ENCODE results near the gene NFU1.
"Not testable (repeated sequence)": the region's sequence is repeated elsewhere in the genome, so short reads cannot be mapped to it uniquely, and the experiment has no call there.

NFU1 gene

DNA sequence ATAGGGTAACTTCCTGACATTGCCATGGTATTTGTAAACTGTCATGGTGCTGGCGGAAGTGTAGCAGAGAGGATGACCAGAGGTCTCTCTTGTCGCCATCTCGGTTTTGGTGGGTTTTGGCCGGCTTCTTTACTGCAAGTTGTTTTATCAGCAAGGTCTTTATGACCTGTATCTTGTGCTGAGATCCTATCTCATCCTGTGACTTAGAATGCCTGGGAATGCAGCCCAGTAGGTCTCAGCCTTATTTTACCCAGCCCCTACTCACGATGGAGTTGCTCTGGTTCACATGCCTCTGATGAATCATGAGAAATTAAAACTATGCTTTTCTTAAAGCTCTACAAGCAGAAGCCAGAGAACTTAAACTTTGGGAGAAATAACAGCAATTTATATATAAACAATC is 12.7 kb upstream of the NFU1 start:
- no peak for DNase-seq

DNA sequence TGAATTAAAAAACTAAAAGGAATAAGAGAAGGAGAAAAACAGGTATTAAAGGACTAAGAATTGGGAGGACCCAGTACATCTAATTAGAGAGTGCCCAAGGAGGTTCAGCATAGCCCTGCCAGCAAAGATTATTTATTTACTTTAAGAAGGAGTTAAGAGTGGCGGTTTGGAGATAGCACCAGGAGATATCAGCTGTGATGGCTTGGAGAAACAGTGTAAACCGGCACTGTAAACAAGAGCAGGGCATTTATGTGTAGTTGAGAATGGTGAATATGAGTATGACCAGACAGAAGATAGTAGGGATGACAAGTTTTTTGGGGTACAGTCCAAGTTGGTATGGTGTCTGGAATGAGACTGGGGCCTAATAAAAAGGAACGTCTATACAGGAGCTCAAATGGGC is 6.4 kb upstream of the NFU1 start:
- DNase-seq = not testable (repeated sequence)

DNA sequence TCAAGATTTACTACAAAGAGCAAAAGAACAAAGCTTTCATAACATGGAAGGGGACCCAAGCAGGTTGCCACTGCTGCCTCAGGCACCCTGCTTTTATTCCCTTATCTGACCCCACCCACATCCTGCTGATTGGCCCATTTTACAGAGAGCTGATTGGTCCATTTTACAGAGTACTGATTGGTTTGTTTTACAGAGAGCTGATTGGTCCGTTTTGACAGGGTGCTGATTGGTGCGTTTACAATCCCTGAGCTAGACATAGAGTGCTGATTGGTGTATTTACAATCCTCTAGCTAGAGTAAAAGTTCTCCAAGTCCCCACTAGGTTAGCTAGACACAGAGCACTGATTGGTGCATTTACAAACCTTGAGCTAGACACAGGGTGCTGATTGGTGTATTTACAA is 2.3 kb upstream of the NFU1 start:
- not testable (repeated sequence) for DNase-seq

DNA sequence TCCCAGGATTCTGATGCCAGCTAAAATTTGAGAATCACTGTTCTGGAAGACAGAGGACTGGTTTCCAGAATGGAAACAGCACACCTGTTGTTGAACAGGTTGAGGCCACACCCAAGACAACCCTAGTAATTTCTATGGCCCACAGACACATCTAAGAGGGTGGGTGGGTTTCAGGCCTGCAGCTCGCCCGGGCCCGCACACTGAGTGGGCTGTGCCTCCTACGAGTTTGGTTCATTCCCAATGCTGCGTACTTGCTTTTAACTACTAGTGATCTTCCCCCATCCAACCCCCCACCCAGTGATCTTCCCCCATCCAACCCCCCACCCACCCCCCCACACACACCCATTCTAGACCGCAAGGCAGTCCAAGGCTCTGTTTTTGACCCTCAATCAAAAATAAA is 1.3 kb upstream of the NFU1 start:
- DNase-seq = no peak

DNA sequence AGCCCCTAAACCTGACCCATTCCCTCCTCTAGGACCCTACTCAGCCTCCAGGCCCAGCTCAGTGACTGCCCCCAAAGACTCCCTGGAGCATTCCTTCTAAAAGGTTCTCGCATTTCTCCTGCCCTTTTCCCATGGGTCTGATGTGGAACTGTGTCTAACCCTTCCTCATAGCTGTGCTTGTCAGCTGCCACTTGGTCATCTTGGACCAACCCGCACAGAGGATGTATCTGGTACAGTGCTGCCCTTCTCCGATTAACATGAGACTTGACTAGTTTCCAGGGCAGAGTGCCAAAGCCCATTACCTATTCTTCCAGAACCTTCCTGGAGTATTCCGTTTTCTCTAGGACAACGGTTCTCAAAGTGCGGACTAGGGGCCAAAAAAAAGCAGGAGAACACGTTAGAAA is 518 bp upstream of the NFU1 start:
- DNase-seq = no peak

DNA sequence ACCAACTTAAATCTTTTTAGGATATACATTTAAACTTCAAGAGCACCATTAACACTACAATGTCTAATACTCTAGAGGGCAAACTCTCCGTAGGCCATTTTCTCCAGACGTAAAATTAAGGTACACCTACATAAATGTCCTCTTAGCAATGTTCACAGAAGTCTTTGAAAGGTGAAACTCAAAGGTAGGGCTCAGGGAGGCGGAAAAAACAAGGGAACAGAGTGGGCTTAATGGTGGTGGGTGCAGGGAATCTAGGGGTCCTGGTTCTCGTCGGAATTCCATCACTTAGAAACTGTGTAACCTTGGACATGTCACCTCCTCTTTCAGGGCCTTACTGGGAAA is 668 bp downstream of the NFU1 start:
- no peak for DNase-seq

DNA sequence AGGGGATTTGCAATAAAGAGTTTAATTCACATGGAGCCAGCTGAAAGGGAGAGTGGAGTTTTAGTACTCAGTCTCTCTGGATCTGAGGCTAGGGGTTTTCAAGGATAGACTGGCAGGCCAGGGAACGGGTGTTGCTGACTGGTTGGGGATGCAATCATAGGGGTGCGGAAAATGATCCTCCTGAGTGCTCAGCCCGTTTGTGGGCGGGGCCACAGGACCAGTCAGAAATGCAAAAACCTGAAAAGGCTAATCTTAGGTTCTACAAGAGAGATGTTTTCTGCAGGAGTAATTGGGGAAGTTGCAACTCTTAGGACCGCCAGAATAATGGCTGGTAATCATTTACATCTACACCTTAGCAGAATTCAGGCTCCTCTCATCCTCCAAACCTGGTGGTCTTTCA is 2.5 kb downstream of the NFU1 start:
- no peak for DNase-seq

DNA sequence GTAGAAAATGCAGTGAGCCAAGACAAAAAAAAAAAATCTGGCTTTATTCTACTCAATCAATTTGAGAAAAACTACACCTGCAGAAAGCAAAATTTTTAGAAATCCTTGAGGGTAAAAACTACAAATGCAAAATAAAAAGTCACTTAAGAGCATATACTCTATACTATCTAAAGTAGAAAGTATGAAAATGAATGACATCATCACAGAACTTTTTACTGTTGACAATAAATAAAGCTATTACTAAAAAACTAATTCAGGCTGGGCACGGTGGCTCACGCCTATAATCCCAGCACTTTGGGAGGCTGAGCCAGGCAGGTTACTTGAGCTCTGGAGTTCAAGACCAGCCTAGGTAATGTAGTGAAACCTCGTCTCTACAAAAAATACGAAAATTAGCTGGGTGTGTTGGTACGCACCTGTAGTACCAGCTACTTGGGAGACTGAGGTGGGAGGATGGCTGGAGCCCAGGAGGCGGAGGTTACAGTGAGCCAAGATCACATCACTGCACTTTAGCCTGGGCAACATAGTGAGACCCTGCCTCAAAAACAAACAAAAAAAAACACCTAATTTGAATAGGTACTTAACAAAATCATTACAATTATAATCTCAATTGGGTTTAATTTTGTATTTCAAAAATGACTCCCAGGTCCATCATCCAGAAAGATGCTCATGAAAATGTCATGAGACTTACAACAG is 7.6 kb downstream of the NFU1 start:
- no peak for DNase-seq

DNA sequence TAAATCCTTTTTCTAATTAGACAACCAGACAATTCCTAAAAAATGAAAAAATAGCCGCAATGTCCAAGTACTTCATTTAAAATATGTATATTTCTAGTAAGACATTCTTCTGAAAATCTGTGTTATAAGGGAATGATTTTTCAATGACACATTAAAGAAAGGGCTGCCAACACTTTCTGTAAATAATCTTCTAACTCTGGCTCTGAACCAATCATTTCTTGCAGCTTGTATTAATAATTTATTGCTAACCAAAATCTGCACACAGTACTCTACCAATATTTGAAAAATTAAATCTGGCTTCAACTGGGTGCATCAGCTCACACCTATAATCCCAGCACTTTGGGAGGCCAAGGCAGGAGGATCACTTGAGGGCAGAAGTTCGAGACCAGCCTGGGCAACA is 8.3 kb downstream of the NFU1 start:
- DNase-seq = no peak

DNA sequence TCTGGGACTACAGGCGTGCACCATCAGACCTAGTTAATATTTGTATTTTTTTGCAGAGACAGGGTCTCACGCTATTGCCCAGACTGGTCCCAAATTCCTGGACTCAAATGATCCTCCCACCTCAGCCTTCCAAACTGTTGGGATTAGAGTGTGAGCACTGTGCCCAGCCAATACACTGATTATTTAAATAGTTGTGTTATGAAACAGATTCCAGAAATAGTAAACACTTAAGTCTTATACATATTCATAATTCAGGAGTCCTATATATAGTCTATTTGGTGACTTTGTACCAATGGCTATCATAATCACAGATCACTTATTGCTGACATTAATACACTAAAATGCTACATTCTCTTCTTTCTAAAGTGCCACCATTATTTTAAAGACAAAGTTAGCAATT is 12.8 kb downstream of the NFU1 start:
- DNase-seq = no peak

DNA sequence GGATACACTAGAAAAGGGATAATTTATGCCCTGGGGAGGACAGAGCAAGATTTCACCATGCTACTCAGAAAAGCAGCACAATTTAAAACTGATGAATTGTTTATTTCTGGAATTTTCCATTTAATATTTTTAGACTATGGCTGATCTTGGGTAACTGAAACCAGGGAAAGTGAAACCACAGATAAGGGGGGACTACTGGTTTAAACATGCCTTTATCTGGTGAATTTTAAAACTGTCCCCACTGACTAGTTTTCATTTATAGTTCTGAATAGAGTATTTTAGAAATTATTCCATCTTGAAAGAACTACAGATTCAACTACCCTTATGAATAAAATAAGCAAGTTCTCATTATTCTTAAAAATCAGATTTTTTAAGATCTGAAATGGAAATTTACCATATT is 15.0 kb downstream of the NFU1 start:
- no peak for DNase-seq

DNA sequence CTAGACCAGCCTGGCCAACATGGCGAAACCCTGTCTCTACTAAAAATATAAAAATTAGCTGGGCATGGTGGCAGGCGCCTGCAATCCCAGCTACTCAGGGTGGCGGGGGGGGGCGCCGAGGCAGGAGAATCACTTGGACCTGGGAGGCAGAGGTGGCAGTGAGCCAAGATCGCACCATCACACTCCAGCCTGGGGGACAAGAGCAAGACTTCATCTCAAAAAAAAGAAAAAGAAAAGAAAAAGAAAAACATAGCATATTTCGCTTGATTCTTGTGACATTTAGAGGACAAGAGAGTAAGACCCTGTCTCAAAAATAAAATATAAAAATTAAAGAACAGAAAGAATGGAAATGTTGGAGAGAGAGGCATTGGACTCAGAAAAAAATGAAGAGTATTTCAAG is 18.1 kb downstream of the NFU1 start:
- DNase-seq = not testable (repeated sequence)

DNA sequence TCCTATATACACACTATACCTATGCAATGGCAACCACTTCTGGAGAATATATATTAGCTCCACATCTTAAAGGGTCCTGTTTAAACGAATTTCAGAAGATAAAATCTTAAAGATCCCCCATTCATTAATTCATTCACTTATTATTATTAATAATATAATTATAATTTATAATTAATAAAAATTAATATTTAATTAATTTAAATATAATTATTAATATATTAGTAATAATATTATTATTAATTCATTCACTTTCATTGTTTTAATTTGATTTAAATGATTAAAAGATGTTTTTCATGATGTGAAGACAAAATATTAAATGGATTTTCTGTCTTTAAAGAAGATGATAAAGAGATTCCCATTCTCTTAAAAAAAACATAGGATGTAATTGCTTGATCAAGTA is 21.1 kb downstream of the NFU1 start:
- DNase-seq = no peak

DNA sequence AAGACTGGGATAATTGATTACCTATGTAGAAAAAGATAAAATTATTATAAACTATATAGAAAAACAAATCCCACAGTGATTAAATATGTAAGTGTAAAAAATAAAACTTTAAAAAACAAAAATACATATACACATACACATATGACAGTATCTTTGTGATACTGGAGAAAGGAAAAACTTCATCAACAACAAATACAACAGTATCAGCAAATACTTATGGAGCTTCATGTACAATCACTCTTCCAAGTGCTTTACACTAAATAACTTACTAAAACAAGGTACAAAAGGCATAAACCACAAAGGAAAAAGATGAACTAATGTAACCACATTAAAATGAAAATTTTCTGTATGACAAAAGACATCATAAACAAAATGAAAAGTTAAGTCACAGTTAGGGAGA is 26.1 kb downstream of the NFU1 start:
- no peak for DNase-seq

DNA sequence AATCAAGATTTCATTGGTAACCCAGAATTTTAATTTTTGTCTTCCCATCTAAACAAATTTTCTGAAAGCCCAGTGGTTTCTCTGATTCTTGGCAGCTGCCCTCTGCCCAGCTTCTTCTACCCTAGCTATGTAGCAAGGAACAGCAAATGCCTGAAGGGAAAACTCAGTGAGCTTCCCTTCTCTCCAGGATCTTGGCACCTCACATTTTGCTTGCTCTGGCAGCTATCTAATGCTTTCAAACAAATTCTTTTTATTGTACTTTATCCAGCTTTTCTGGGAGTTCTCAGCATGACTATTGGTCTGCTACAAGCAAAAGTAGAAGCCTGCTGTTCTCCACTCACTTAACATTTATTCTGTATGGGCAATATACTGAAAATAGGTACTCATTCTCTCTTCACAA is 31.9 kb downstream of the NFU1 start:
- DNase-seq = no peak

DNA sequence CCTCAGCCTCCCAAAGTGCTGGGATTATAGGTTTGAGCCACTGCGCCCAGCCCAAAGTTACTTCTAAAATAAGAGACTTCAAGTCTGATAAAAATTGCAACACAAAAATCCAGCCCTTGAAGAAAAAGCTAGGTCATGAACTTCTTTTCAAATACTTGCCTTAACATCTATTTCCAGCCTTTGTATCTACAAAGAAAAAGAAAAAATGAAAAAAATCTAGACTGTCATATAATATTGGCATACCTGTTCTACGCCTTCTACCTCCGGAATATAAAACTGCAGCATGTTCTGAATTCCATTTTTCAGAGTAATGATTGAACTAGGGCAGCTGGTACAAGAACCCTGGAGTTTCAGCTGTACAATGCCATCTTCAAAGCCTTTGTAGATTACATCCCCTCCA is 37.1 kb downstream of the NFU1 start:
- no peak for DNase-seq

DNA sequence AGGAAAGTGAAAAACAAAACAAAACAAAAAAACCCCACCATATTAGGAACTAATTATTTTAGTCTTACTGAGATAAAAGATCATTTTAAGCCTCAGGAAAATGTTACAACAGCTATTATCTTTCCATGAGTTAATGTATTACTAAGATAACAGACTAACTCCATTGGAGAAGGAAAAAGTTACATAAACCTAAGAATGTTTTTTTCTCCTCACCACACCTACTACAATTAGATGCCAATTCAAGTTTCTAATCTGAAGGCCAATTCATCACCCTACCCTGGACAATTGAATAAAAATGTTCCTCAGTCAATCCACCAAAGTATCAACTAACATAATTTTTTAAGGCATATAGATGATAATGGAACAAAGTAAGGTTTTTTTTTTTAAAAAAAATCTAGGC is 40.0 kb downstream of the NFU1 start:
- DNase-seq = no peak

DNA sequence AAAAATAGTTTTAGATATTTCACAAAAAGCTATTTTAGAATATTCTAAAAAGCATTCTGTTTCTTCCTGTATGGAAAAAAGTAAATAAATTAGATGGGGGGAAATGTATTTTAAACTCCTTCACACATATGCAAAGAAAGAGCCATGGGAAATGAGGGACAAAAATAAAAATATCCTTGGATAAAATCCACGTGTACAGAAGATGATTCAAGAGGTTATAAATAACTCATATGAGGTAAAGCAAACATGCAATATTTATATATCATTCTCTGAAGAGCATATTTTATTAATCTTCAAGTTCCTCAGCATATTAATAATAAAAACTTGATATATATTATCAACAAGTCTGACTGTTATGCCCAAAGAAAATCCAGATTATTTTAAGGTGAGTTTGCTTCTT is 41.4 kb downstream of the NFU1 start:
- no peak for DNase-seq

DNA sequence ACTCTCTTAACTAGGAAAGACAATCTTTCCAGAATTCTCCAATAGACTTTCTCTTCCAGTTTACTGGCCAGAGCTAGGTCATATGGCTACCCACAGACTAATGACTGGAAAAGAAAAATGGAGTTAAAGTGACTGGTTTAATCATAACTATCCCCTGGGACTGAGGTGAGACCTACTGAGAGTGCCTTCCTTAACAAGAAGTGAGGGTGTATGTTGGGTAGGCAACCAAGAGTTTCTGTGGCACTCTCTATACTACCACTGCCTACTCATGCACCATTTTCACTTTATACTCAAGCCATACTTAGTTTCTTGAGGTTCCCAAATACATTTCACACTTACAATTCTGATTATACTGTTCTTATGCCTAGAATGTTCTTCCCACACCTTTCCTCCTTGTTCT is 43.3 kb downstream of the NFU1 start:
- DNase-seq = no peak

DNA sequence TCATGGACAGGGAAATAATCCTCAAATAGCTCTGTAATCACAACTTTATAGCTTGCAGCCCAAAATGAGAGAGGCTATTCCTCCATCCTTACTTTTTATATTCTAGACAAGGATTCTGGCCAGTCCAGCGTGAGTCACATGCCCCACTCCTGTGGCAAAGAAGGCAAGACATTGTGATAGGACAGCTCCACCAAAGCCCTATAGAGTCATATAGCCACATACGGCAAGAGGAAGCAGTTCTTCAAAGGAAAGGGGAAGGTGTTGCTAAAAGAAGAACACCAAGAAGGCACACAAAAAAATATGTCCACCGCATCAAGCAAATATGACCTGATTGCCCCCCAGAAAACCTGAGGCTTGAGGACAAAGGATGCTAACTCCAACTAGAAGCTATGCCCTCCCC is 46.8 kb downstream of the NFU1 start:
- DNase-seq = no peak

DNA sequence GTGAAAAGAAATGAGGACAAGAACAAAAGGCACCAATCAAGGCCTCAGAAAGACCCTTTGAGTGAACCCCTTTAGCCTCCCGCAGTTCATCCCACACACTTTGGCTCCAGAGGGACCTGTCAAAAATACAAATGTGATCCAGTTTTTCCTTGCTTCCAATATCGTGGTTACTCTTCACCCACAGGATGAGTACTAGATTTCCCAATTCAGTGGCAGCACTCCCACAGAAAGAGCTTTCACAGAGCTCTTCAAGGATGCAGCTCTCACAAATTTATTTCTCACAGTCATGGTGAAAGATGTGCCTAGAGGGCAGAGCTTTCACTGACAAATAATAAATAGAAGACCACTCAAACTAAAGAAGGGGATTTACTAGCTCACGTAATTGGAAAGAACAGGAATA is 47.2 kb downstream of the NFU1 start:
- DNase-seq = no peak

DNA sequence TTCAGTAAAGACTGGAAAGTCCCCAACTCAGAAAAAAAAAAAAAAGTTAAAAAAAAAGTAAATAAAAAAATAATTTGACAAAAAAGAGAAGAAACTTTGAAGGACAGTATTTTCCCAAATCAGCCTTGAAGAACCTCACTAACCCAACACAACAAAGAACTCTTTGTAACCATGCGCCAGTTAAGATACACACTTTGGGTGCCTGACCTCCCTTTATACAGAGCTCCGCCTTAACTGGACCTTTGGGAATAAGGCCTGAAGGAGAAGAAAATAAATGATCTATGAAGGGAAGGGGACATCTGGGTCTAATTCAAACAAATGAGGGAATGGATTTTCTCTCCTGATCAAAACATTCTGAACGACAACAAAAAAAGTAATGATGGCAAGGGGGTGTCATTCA is 48.0 kb downstream of the NFU1 start:
- DNase-seq = no peak

DNA sequence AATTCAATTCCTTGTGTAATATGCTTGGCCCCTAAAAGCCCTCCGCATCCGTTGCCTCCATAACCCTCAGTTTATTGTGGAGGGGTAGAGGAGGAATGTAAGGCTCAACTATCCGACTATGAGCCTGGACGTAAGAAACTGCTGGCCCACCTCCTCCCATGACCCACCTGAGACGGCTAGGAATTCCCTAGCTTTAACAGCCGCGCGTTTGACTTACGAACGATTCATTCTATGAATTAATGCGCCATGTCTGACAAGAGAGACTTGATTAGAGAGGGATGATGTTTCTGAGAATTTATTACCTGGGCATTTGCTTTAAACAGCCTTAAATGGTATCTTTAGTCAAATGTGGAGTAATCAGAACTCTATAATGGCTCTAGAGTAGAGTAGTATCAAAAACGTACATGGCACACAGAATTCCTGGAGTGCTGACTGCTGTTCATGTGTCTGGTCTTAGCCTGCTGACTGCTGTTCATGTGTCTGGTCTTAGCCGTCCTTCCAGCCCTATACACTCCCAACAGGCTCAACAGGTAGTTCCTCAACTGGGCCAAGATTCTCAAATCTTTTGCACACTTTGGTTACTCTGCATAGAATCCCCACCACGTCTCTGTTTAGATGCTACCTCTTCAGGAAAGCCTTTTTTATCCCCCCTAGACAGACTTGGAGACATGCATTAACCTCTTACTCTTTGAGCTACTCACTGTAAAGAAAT is 49.3 kb downstream of the NFU1 start:
- DNase-seq = peak; percentile 25

DNA sequence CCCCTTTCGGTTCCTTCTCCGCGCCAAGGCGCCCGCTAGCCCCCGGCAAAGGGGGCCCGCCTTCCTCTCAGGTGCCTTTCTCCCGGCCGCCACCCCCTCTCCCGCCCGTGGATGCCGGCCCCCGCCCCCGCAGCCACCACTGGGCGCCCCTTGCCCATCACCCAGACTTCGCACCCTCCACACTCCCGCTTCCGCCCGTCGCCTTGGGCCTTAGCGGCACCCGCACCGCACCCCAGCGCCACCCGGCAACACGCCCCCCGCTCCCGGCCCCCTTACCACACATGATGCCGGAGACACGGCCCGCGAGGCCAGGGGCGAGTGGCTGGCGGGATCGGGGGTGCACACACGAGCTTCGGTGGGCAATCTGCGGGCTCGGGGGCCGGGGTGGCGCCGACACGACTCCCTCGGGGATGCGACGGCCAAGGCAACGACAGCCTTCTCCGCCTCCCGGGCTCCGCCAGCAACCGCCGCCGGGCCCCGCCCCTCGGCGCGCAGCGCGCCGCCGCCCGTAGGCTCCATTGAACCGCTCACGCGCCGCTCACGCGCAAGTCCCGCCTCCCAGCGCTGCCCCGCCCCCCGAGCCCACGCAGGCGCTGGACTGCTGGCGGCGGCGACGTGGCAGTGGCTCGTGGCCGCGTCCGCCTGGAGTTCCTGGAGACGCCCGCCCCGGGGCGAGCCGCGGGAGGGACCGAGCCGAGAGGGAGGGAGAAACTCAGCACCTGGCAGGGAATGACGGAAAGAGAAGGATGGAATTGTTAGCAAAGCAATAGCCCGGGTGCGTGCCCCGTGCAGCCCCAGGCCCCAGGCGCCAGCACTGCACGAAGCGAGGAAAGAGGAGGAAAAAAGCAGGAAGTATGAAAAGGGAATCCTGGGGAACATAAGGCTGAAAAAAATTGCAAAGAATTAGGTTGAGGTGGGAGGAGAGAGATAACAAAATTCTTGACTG is 50.2 kb downstream of the NFU1 start, which contains the start of gene GFPT1:
Gene GFPT1, minus strand, starts transcription at position 439 of the 946 bp plus-strand sequence. Its CDS starts 156 bp downstream, at position 283.
- DNase-seq = peak; percentile 88
